Stomach (tissue), 9 donors: Measurements from ENCODE around the gene BUB1. TPM values are rescaled to one million over a fixed set of nuclear protein-coding genes. Genes with fewer than 3 reads are reported as not detected.
"Not testable (repeated sequence)": the region's sequence is repeated elsewhere in the genome, so short reads cannot be mapped to it uniquely, and the experiment has no call there.

Experiments
- DNase-seq, 2 donors: peaks; one replicate each; pipeline versions ENCODE4 v3.0.0 to v3.0.0-alpha.2; 2013 to 2019
- H3K27ac ChIP-seq, 5 donors: fragments of 200-600 bp in 4 of 5; sonication (generic) in 4 of 5; one replicate each; pipeline ENCODE4 v1.5.1; 2013 to 2019; ENCODE audit warnings: mild to moderate bottlenecking in 1 of 5, moderate library complexity in 1 of 5
- H3K27me3 ChIP-seq, 3 donors: fragments of 200-600 bp; sonication (generic); one replicate each; pipeline ENCODE4 v1.5.1; 2017 to 2019; ENCODE audit warnings: mixed run types in 1 of 3
- H3K36me3 ChIP-seq, 4 donors: fragments of 200-600 bp; sonication (generic); 1 replicate in 3 of 4; 2 replicates in 1 of 4; pipeline ENCODE4 v1.5.1; 2016 to 2019
- H3K4me1 ChIP-seq, 4 donors: fragments of 200-600 bp; sonication (generic); one replicate each; pipeline ENCODE4 v1.5.1; 2016 to 2019
- H3K4me3 ChIP-seq, 4 donors: fragments of 200-600 bp; sonication (generic) in 3 of 4; one replicate each; pipeline ENCODE4 v1.5.1; 2016 to 2019; ENCODE audit warnings: mild to moderate bottlenecking in 1 of 4
- H3K9me3 ChIP-seq, 4 donors: fragments of 200-600 bp; sonication (generic); one replicate each; pipeline ENCODE4 v1.5.1; 2016 to 2019
- WGBS, 5 donors: extraction: QIAGEN DNeasy Blood & Tissue Kit in 3 of 5; methylation state at CpG; one replicate each; pipeline versions ENCODE4 v1.1.5 to v1.1.7; 2013 to 2018; 5-methylcytosine and 5-hydroxymethylcytosine counted together
- intact Hi-C: fragments of 100-400 bp; cut with DNase I; formaldehyde crosslinking; loops from one replicate; pipeline ENCODE4 v1.15.1; 2023; ENCODE audit warnings: low total_unique reads
- polyA plus RNA-seq, 3 donors: library from polyadenylated mRNA; stranded (reverse); fragments of 200-250 nt; gene quantifications; one replicate each; pipeline ENCODE4 v1.2.3, GENCODE V29; 2013
- total RNA-seq, 5 donors: library from RNA; depleted of rRNA; stranded (reverse); fragments of >200 nt; gene quantifications; one replicate each; pipeline versions ENCODE4 v1.1.0 to v1.2.3, GENCODE V29; 2014 to 2016
- donor health status: healthy with polysubstance abuse.
- donor health status: Bipolar disorder and iron deficiency.
- donor health status: healthy.

The BUB1 gene
- total and polyA plus RNA-seq, 8 donors: 0.29 to 11.1 (median 2.5) TPM

DNA sequence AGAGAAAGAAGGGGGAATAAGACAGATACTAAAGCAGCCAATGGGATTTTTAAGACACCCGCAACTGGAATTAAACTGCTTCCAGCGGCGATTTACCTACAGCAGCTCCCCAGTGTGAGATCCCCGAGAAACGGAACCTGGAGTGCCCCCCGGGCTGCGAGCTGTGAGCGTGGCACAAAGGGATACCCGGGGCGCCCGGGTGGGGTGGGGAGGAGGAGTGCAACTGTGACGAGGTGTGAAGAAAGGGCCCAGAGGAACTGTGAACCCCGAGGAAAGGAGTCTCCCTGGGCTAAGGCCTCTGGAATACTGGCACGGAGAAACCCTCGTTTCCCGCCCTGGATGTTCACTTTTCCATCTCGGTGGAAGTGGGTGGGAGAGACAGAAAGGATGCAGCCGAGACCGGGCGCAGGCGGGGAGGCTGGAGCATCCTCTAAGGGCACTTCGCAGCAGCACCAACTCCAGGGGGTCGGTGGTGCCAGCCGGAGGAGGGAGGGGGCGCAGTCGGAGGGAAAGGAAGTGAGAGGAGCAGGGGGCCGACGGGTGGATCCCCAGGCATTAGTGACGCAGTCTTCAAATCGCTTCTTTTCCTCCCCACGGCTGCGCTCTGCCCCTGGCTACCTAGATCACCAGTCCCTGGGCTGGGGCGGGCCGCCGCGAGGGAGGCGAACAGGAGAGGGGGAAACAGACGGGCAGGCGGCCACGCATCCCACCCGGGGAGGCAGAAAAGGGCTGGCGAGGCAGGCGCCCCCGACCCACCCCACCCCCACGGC lies 67.8 kb downstream of the BUB1 start:
- H3K9me3 ChIP-seq, H3K27ac ChIP-seq, H3K36me3 ChIP-seq, H3K4me1 ChIP-seq, intact Hi-C loops, H3K27me3 ChIP-seq, DNase-seq: not testable (repeated sequence)
- WGBS, 5 donors: 0 to 5% (median 1%) methylated on average over 5 to 23 of the region's 45 CpGs; no CpG with 5 or more reads in 1 of the 5 donors
- peak overlapping the region in 3 of 4 donors; percentile 11 to 24 (median 21) for H3K4me3 ChIP-seq

DNA sequence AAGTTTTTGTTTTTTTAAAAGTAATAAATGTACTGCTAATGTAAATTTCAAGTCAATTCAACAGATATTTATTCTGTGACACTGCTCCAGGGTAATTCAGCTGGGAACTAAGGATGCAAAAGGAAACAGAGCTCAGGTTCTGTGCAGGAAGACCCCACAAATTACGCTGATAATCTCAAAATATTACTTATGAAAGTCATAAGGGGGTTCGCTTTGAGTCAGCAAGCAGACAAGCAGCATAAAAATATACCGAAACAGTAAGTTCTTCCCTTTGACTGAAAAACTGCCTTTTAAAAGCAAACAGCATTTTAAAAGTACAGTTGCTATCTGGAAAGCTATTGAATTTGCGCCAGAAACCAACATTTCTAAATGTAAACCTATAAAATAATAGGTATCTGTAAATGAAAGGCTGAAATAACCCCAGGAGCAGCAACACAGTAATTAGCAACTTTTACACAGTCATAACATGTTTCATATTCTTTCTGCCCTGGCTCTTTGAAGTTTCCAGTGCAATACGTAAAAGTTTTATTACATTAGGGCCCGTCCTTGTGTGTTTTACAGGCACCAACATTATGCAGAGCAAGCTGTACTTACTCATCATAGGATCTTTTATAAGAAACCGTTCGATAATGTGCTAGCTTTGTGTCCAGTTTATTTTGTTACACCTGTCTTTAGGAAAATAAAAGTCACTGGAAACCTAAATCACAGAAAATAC lies 68.9 kb downstream of the BUB1 start:
- not testable (repeated sequence) for H3K27me3 ChIP-seq, DNase-seq
- WGBS, 5 donors: no CpG with 5 or more reads among the region's 8 CpGs

DNA sequence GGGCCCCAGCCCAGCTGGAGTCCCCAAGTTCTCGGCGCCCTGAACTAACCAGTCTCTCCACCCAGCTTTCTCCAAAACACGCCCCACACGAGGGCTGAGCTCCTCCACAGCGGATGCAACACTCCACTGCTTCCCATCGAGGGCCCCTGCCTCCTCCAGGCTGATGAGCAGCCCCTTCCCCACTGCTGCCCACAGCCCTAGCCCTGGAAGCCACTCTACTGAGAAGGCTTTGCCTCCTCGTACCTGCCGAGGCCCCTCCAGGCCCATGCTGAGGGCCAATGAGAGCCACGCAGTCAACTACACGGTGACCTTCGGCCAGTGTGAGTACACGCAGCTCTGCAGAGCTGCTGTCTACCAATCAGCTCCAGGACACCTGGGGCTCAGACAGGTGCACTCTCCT lies 72.8 kb downstream of the BUB1 start:
- H3K27ac ChIP-seq, intact Hi-C loops, DNase-seq, H3K4me1 ChIP-seq, H3K4me3 ChIP-seq, H3K9me3 ChIP-seq, H3K36me3 ChIP-seq, H3K27me3 ChIP-seq: not testable (repeated sequence)
- WGBS, 5 donors: 70 to 94% (median 73%) methylated on average over 3 to 10 of the region's 12 CpGs; no CpG with 5 or more reads in 1 of the 5 donors

More for the DNA sequence above, 68.9 kb downstream of the BUB1 start:
- H3K36me3 ChIP-seq, H3K27ac ChIP-seq, H3K4me3 ChIP-seq, intact Hi-C loops, H3K9me3 ChIP-seq, H3K4me1 ChIP-seq: not testable (repeated sequence)

DNA sequence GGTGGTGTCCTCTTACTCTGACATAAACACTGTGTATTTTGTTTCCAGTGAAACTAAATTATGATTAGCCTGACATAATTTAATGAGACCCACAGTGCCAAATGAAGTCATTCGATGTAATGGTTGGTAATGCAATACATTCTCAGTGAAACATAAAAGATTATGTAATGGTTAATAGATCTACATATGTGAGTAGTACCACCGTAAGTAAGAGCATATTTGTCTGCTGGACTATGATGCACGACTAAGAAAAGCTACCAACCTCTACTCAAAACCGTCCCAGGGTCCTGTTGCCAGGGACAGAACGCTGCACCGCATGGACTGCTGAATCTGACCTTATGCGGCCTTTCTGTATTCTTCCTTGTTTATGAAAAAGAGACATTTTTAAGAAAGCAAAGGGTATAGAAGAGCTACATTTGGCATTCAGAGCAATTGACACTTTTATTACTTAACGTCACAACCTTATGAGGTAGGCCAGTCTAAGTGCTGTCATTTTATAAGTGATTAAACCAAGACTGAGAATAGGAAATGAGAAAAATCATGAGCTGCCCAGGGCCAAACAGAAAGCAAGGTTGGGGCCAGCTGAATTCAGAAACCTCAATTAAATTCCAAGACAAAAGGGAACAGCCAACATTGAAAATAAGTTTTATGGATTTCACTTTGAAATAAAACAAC lies 73.8 kb downstream of the BUB1 start:
- H3K36me3 ChIP-seq, H3K4me3 ChIP-seq, H3K9me3 ChIP-seq, DNase-seq, intact Hi-C loops, H3K27me3 ChIP-seq, H3K4me1 ChIP-seq, H3K27ac ChIP-seq: not testable (repeated sequence)
- WGBS, 5 donors: 100% methylated on average over 1 of the region's 8 CpGs; no CpG with 5 or more reads in 4 of the 5 donors

DNA sequence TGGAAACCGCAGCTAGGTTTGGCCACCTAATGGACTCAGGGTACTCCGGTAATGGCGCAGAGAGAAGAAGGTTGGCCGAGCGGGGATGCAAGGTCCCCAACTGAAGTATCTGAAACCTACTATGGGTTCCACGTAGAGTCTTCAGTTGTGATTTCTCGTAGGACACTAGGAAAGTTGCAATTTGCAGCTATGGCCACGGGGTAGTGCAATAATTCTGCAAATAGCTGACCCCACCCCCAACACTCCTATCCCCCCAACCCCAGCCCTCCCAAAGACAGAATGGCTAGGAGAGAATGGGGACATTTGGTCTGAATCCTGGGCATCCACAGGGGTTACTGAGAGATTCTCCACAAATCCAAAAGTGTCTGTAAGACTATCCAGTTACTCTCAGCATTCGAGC lies 75.7 kb downstream of the BUB1 start:
- DNase-seq, H3K4me1 ChIP-seq, H3K27me3 ChIP-seq, H3K4me3 ChIP-seq, intact Hi-C loops, H3K9me3 ChIP-seq, H3K27ac ChIP-seq, H3K36me3 ChIP-seq: not testable (repeated sequence)
- WGBS, 5 donors: 88 to 91% (median 90%) methylated on average over 5 of the region's 9 CpGs; no CpG with 5 or more reads in 2 of the 5 donors

DNA sequence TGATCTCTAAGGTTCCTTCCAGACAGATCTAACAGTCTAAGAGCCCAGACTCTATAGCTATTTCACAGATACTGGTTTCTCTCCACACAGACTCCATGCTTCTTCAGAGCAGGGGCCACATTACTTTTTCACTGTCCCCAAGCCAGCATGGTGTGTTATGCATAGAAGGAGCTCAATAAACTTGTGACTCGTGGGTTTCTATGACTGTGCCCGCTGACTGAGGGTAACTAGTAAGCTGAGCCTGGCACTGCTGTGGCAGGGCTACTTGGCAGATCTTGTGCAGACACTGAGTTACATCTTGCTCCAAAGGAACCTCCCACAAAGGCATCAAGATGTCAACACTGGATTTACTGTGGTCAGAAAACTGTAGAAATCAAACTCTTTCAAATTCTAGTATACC lies 85.9 kb downstream of the BUB1 start:
- H3K4me3 ChIP-seq, H3K27ac ChIP-seq, H3K4me1 ChIP-seq, intact Hi-C loops, DNase-seq, H3K27me3 ChIP-seq, H3K9me3 ChIP-seq, H3K36me3 ChIP-seq: not testable (repeated sequence)
- WGBS, 5 donors: no CpG with 5 or more reads among the region's 2 CpGs

DNA sequence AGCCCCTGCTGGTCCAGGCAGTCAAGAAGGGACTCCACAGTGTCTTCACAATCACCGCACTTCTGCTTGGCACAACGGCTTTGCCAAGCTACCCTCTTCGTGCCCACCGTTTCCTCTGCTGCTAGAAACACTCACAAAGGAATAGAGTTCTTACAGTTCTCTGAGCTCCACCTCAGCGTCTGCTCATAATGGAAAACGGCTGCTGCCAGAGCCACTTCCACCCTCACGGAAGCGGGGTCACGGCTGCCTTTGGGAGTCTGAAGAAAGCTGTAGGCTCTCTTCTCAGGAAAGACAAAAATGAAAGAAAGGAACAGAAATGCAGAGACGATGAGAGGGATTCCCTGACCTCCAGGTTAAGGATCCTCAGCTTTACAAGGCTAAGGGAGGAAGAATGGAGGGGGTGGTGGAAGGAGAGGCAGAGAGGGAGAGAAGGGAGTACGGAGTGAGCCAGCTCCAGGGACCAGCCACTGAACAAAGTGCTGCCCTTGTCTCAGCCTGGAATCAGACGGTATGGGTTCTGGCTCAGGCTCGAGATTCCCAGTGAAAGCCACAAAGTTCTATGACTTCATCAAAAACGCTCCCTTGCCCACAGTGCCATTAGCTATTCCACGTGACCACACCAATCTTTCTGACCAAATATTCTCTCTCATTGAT lies 88.1 kb downstream of the BUB1 start:
- H3K4me1 ChIP-seq, H3K4me3 ChIP-seq, H3K27me3 ChIP-seq, H3K27ac ChIP-seq, H3K36me3 ChIP-seq, H3K9me3 ChIP-seq, DNase-seq, intact Hi-C loops: not testable (repeated sequence)
- WGBS, 5 donors: no CpG with 5 or more reads among the region's 15 CpGs

DNA sequence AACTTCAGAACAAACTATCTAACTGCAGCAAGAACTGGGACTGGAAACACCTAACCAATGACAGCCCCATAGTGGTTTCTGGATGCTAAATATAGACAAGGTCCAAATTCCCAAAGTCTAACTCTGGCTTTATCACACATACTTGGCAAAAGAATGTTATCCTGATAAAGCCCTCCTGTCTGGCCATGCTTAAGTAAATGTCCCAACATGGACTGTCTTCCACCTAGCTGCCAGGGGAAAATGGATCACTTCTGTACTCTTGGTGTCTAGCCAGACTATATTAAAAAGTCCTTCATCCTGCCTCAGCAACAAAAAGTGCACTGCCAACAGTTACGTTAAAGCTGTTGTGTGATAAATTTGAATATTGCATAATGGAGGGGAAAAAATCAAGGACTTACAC lies 89.3 kb downstream of the BUB1 start:
- H3K36me3 ChIP-seq, H3K9me3 ChIP-seq, DNase-seq, H3K4me1 ChIP-seq, H3K4me3 ChIP-seq, H3K27me3 ChIP-seq, H3K27ac ChIP-seq, intact Hi-C loops: not testable (repeated sequence)
- WGBS, 5 donors: no CpG with 5 or more reads among the region's 1 CpG

Other genes starting within 250 kb of the BUB1 start
- gene LIMS4, start 205.2 kb downstream of the BUB1 start, total RNA-seq: 10 to 100 TPM in 1 of 5 donors, 1 to 10 TPM in 1, not detected in 3; 4.4 to 12.5 TPM
- 1 to 10 TPM in 1 of 3 donors, under 1 TPM in 1, not detected in 1; 0.28 to 1.4 TPM for gene LIMS4, start 205.2 kb downstream of the BUB1 start, polyA plus RNA-seq
- 100 to 1,000 TPM in 1 of 5 donors, 10 to 100 TPM in 4; 36.2 to 181 (median 44.6) TPM for gene RGPD6, start 100.8 kb downstream of the BUB1 start, total RNA-seq
- gene RGPD6, start 100.8 kb downstream of the BUB1 start, polyA plus RNA-seq: 1 to 10 TPM; 2.3 to 5.8 (median 2.4) TPM
- 1 to 10 TPM in 1 of 5 donors, under 1 TPM in 2, not detected in 2; 0.45 to 1.3 (median 0.58) TPM for gene ACOXL, start 54.5 kb upstream of the BUB1 start, total RNA-seq
- under 1 TPM in 2 of 3 donors, not detected in 1; 0.10 to 0.25 TPM for gene ACOXL, start 54.5 kb upstream of the BUB1 start, polyA plus RNA-seq